ENCODE results near the gene GPR155. TPM values are rescaled to one million over a fixed set of nuclear protein-coding genes. Genes with fewer than 3 reads are reported as not detected.
"Not testable (repeated sequence)": the region's sequence is repeated elsewhere in the genome, so short reads cannot be mapped to it uniquely, and the experiment has no call there.

The GPR155 gene
- total RNA-seq, 1 donor from 2014 or later, result 6.2 TPM

DNA sequence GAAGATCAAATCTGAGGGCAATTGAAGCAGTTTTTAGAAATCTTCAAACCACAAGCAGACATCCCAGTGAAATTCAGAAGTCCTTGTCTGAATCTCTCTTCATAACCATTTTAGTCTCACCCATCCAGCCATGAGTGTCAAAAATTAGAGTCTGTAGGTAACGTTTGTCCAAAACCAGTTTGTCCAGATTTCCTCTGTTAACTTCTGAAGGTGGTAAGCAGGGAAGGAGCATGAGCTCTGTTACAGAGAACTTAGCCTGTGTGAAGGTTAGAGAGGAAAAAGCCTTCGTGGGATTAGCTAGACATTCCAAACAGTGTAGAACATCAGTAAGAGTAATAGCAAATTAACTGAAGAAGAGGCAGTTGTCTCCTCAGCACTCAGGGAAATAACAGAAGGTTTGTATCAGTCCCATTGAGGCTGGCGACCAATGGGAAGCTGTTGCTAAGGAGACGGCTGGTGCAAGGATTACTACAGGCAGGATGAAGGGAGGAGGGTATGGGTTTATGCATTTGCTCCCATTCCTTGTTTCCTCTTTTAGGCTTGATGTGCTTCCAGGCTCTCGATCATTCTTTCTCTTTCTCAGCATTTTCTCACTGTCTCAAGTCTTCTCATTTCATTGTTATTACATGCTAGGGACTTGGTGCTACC is 8.7 kb upstream of the GPR155 start:
- no peak overlapping the region for H3K27ac Mint-ChIP-seq
- no peak for DNase-seq (ENCODE audit: extremely low spot score, unreplicated experiment)
- peaks cover 6% of the 10 kb centered on the region for H3K4me1 Mint-ChIP-seq (ENCODE audit: unreplicated experiment)
- H3K27me3 Mint-ChIP-seq, result no peaks in the 10 kb centered on the region
- no peaks in the 10 kb centered on the region for H3K36me3 Mint-ChIP-seq
- H3K4me3 Mint-ChIP-seq, result no peak overlapping the region
- H3K9me3 Mint-ChIP-seq, result no peaks in the 10 kb centered on the region
- TF ChIP-seq, protein P1, sequence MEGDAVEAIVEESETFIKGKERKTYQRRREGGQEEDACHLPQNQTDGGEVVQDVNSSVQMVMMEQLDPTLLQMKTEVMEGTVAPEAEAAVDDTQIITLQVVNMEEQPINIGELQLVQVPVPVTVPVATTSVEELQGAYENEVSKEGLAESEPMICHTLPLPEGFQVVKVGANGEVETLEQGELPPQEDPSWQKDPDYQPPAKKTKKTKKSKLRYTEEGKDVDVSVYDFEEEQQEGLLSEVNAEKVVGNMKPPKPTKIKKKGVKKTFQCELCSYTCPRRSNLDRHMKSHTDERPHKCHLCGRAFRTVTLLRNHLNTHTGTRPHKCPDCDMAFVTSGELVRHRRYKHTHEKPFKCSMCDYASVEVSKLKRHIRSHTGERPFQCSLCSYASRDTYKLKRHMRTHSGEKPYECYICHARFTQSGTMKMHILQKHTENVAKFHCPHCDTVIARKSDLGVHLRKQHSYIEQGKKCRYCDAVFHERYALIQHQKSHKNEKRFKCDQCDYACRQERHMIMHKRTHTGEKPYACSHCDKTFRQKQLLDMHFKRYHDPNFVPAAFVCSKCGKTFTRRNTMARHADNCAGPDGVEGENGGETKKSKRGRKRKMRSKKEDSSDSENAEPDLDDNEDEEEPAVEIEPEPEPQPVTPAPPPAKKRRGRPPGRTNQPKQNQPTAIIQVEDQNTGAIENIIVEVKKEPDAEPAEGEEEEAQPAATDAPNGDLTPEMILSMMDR (conservative IDR thresholded peaks at IDR 0.05), result no peak

DNA sequence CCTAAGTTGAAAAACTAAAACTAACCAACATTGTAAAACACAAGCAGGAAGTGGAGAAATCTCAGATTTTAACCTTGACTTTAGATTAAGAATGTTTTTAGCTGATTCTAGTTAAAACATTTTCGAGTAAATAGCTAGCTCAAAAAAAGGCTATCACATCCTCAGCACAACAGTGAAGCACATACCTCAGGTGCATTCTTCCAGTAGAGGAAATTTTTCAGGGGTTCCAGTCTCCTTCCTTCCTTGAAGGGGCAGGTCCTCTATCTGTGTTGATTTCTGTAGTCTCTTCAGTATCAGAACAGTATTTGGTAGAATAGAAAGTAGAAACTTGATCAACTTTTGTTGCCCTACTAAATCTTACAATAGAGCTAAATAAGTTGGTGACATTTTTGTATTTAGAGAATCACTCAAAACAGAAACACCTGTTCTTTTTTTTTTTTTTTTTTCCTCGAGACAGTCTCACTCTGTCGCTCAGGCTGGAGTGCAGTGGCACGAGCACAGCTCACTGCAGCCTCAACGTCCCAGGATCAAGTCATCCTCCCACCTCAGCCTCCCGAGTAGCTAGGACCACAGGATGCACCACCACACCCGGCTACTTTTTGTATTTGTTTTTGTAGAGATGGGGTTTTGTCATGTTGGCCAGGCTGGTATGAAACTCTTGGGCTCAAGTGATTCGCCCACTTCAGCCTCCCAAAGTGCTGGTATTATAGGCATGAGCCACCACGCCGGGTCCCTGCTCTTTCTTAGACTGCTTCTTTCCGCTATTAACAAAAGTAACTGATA is 6.9 kb upstream of the GPR155 start:
- Mint-ChIP-seq H3K4me3 (no peak overlapping the region), H3K4me1 (ENCODE audit: unreplicated experiment) (peaks cover 6% of the 10 kb centered on the region), H3K9me3 (peaks cover 3% of the 10 kb centered on the region), H3K27me3 (peaks cover 4% of the 10 kb centered on the region), H3K27ac (no peak overlapping the region), H3K36me3 (no peaks in the 10 kb centered on the region)
- TF ChIP-seq, protein P1 (conservative IDR thresholded peaks at IDR 0.05), result no peak
- DNase-seq (ENCODE audit: extremely low spot score, unreplicated experiment), result no peak

DNA sequence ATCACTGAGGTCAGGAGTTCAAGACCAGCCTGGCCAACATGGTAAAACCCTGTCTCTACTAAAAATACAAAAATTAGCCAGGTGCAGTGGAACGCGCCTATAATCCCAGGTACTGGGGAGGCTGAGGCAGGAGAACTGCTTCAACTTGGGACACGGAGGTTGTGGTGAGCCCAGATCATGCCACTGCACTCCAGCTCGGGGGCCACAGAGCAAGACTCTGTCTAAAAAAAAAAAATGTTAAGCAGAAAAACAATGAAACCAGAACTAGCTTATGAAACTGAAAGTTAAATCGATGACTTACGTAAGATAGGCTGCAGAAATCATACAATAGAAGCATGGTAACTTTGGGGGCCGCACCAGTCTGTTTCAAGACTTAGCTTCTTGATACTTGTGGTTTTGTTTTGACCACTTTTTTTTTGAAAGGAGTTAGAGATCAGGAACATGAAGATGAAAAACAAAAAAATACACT is 6.2 kb upstream of the GPR155 start:
- Mint-ChIP-seq H3K4me3 (no peak overlapping the region), H3K9me3 (peaks cover 5% of the 10 kb centered on the region), H3K27me3 (peaks cover 4% of the 10 kb centered on the region), H3K27ac (no peak overlapping the region), H3K4me1 (ENCODE audit: unreplicated experiment) (peaks cover 6% of the 10 kb centered on the region), H3K36me3 (no peaks in the 10 kb centered on the region)
- no peak for DNase-seq (ENCODE audit: extremely low spot score, unreplicated experiment)
- TF ChIP-seq, protein P1 (conservative IDR thresholded peaks at IDR 0.05), result no peak

DNA sequence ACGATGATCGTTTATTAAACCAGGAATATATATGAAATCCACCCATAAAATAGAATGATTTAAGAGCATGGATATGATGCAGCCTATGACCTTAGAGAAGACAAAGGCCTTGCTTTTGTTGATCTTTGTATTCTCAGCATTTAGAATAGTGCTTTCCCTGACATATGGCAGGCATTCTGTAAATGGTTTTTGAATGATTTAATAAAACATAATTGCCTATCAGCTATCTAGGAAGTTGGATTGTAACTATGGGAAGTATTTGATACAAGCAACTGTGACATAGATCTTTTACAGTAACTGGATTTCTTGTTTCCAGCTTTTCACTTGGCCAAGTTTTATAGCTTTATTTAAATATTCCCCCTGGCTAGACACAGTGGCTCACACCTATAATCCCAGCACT is 5.1 kb upstream of the GPR155 start:
- Mint-ChIP-seq H3K36me3 (no peaks in the 10 kb centered on the region), H3K27me3 (peaks cover 4% of the 10 kb centered on the region)

DNA sequence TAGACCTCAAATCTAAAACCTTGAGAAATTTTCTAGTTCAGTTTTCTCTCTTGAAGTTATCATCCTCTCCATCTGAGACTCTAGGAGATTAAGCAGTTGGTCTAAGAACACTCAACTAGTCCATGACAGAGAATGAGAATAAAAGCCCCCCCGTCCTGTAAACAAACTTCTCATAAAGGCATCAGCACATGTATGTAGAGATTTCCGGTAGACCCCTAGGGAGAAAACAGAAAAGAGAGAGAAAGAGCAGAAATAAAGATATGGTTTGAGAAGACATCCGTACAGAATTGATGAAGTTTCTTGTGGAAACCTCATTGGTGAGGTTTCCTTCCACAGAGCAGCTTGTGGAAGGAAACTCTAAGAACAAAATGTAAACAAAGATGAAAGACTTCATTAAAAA is 3.2 kb upstream of the GPR155 start:
- DNase-seq (ENCODE audit: extremely low spot score, unreplicated experiment), result no peak
- Mint-ChIP-seq H3K4me1 (ENCODE audit: unreplicated experiment) (peaks cover 4% of the 10 kb centered on the region), H3K27me3 (peaks cover 13% of the 10 kb centered on the region), H3K9me3 (peaks cover 5% of the 10 kb centered on the region), H3K4me3 (no peak overlapping the region), H3K36me3 (no peaks in the 10 kb centered on the region), H3K27ac (no peak overlapping the region)
- TF ChIP-seq, protein P1 (conservative IDR thresholded peaks at IDR 0.05), result no peak

More for the DNA sequence above, 5.1 kb upstream of the GPR155 start:
- TF ChIP-seq, protein P1 (conservative IDR thresholded peaks at IDR 0.05), result no peak
- DNase-seq (ENCODE audit: extremely low spot score, unreplicated experiment), result no peak
- Mint-ChIP-seq H3K4me3 (no peak overlapping the region), H3K9me3 (peaks cover 5% of the 10 kb centered on the region), H3K27ac (no peak overlapping the region), H3K4me1 (ENCODE audit: unreplicated experiment) (peaks cover 6% of the 10 kb centered on the region)

DNA sequence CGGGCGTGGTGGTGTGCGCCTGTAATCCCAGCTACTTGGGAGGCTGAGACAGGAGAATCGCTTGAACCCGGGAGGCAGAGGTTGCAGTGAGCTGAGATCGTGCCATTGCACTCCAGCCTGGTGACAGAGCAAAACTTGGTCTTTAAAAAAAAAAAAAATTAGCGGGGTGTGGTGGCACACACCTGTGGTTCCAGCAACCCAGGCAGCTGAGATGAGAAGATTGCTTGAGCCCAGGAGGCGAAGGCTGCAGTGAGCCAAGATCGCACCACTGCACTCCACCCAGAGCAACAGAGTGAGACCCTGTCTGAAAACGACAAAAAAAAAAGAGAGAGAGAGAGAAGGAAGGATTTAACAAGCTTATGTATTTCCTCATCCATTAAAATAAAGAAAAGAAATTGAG is 2.7 kb upstream of the GPR155 start:
- H3K4me1 Mint-ChIP-seq (ENCODE audit: unreplicated experiment); H3K4me3 Mint-ChIP-seq; DNase-seq (ENCODE audit: extremely low spot score, unreplicated experiment); H3K27ac Mint-ChIP-seq; H3K36me3 Mint-ChIP-seq; H3K9me3 Mint-ChIP-seq: not testable (repeated sequence)
- peaks cover 17% of the 10 kb centered on the region for H3K27me3 Mint-ChIP-seq
